HCT116 (cell line): ENCODE data around the gene TFF1. TPM values are rescaled to one million over a fixed set of nuclear protein-coding genes. Genes with fewer than 3 reads are reported as not detected.

Experiments
- ATAC-seq: fragments of 200-7000 bp; cut with Tn5 transposase; 2 replicates; pipeline ENCODE4 v1.9.1; 2020; ENCODE audit warnings: mild to moderate bottlenecking, moderate library complexity
- BruUV-seq: library from RNA; stranded (reverse); fragments of 400-500 nt; replicated peaks from 2 replicates; lab custom pipeline; 2021; lab: Mats Ljungman, UMichigan
- CTCF ChIA-PET: fragments of 300-600 bp; sonication (Branson Sonifier 250); formaldehyde crosslinking; loops from one replicate; lab custom pipeline; 2021; ENCODE audit warnings: antibody characterized with exemption; lab: Charles Lee
- POLR2A ChIA-PET: fragments of 300-600, 350-600 bp; sonication (Branson Sonifier 250); formaldehyde crosslinking; loops from one replicate; lab custom pipeline; 2021; ENCODE audit warnings: antibody characterized with exemption; lab: Charles Lee
- RAD21 ChIA-PET, 2 experiments: fragments of 300-600 bp; sonication (Branson Sonifier 250); formaldehyde crosslinking; loops; one replicate each; lab custom pipeline; 2023; ENCODE audit warnings: low total read pairs in 2 of 2; ENCODE audit not compliant: uncharacterized antibody in 2 of 2, unreplicated experiment in 2 of 2, low non-redundant PET in 1 of 2; lab: Charles Lee
- DNase-seq: peaks from one replicate; pipeline ENCODE4 v3.0.0-alpha.2; 2010; ENCODE audit warnings: low read depth, low spot score
- H2AFZ ChIP-seq: fragments of 200-600 bp; shearing (Covaris generic), sonication (generic); 2 replicates; pipeline ENCODE4 v1.6.1; 2017; ENCODE audit warnings: low read depth, mixed run types, mixed read lengths, antibody characterized with exemption, low read length; ENCODE audit not compliant: poor library complexity, severe bottlenecking
- H3K27ac ChIP-seq: 2 replicates; pipeline ENCODE4 v1.5.1; 2012; ENCODE audit warnings: low read depth, low read length
- H3K27me3 ChIP-seq: fragments of 200-600 bp; sonication (generic); 2 replicates; pipeline ENCODE4 v1.6.1; 2016; ENCODE audit warnings: mixed run types, low read length, mixed read lengths; ENCODE audit not compliant: insufficient read depth
- H3K36me3 ChIP-seq, 2 experiments: fragments of 200-500 bp in 1 of 2; fragments of 200-600 bp in 1 of 2; sonication (Bioruptor generic) in 1 of 2; sonication (generic) in 1 of 2; 2 replicates each; pipeline versions ENCODE4 v1.5.1 to v1.6.1; 2014 to 2016; ENCODE audit warnings: low read length in 2 of 2, inconsistent platforms in 1 of 2, mixed read lengths in 1 of 2, mixed run types in 1 of 2; ENCODE audit not compliant: insufficient read depth in 2 of 2, control insufficient read depth in 1 of 2
- H3K4me1 ChIP-seq, 2 experiments: fragments of 200-600 bp in 1 of 2; sonication (generic) in 1 of 2; 2 replicates each; pipeline versions ENCODE4 v1.5.1 to v1.6.1; 2012 to 2017; ENCODE audit warnings: low read length in 2 of 2, inconsistent platforms in 1 of 2, mild to moderate bottlenecking in 1 of 2, mixed read lengths in 1 of 2, mixed run types in 1 of 2, moderate library complexity in 1 of 2; ENCODE audit not compliant: insufficient read depth in 2 of 2, control insufficient read depth in 1 of 2
- H3K4me2 ChIP-seq: fragments of 200-600 bp; sonication (generic); 2 replicates; pipeline ENCODE4 v1.6.1; 2017; ENCODE audit warnings: mixed run types, low read length, mixed read lengths
- H3K4me3 ChIP-seq, 2 experiments: fragments of 200-600 bp in 1 of 2; sonication (generic) in 1 of 2; replicated peaks in 1 of 2; 2 replicates each; pipeline ENCODE4 v1.5.1; 2011 to 2016; ENCODE audit warnings: low read length in 2 of 2, control low read depth in 1 of 2, low read depth in 1 of 2, mild to moderate bottlenecking in 1 of 2, mixed read lengths in 1 of 2, mixed run types in 1 of 2
- H3K79me2 ChIP-seq: fragments of 200-600 bp; sonication (generic); 2 replicates; pipeline ENCODE4 v1.6.1; 2017; ENCODE audit warnings: mild to moderate bottlenecking, mixed run types, low read length, moderate library complexity, mixed read lengths; ENCODE audit not compliant: insufficient read depth
- H3K9ac ChIP-seq: fragments of 200-600 bp; sonication (generic); 2 replicates; pipeline ENCODE4 v1.6.1; 2016; ENCODE audit warnings: low read length, mixed read lengths
- H3K9me2 ChIP-seq: fragments of 200-600 bp; sonication (generic), shearing (Covaris generic); 2 replicates; pipeline ENCODE4 v1.6.1; 2017; ENCODE audit warnings: mixed run types, mild to moderate bottlenecking, moderate library complexity; ENCODE audit not compliant: insufficient read depth
- H3K9me3 ChIP-seq, 2 experiments: fragments of 200-500 bp in 1 of 2; fragments of 200-600 bp in 1 of 2; sonication (Bioruptor generic) in 1 of 2; sonication (generic) in 1 of 2; 2 replicates each; pipeline ENCODE4 v1.6.1; 2014 to 2017; ENCODE audit warnings: low read length in 2 of 2, mixed read lengths in 2 of 2, inconsistent platforms in 1 of 2, low read depth in 1 of 2, mild to moderate bottlenecking in 1 of 2, mixed run types in 1 of 2, moderate library complexity in 1 of 2; ENCODE audit not compliant: control insufficient read depth in 1 of 2, insufficient read depth in 1 of 2
- H4K20me1 ChIP-seq: fragments of 200-600 bp; sonication (generic), shearing (Covaris generic); 2 replicates; pipeline ENCODE4 v1.6.1; 2017; ENCODE audit warnings: mixed run types, mild to moderate bottlenecking, moderate library complexity; ENCODE audit not compliant: insufficient read depth
- ATF3 ChIP-seq: IDR thresholded peaks from 2 replicates; pipeline ENCODE4 v1.6.1; 2012
- CBX3 ChIP-seq: IDR thresholded peaks from 2 replicates; pipeline ENCODE4 v1.6.1; 2012; ENCODE audit warnings: low read depth
- CEBPB ChIP-seq: IDR thresholded peaks from 2 replicates; pipeline ENCODE4 v1.6.1; 2012; ENCODE audit warnings: low read depth
- EGR1 ChIP-seq: IDR thresholded peaks from 2 replicates; pipeline ENCODE4 v1.6.1; 2012; ENCODE audit warnings: low read depth
- EZH2 ChIP-seq: fragments of 200-600 bp; sonication (generic); IDR thresholded peaks from 2 replicates; pipeline ENCODE4 v1.6.1; 2017; ENCODE audit warnings: antibody characterized with exemption, mixed run types
- EZH2phosphoT487 ChIP-seq: fragments of 200-600 bp; IDR thresholded peaks from 2 replicates; pipeline ENCODE4 v1.6.1; 2018; ENCODE audit warnings: antibody characterized with exemption, borderline replicate concordance
- FOSL1 ChIP-seq: IDR thresholded peaks from 2 replicates; pipeline ENCODE4 v1.6.1; 2012; ENCODE audit warnings: low read depth
- JUND ChIP-seq: IDR thresholded peaks from 2 replicates; pipeline ENCODE4 v1.6.1; 2012
- POLR2AphosphoS5 ChIP-seq: IDR thresholded peaks from 2 replicates; pipeline ENCODE4 v1.6.1; 2011; ENCODE audit warnings: mild to moderate bottlenecking, low read depth, low read length, moderate library complexity
- RAD21 ChIP-seq: IDR thresholded peaks from 2 replicates; pipeline ENCODE4 v1.6.1; 2012; ENCODE audit warnings: low read depth, mild to moderate bottlenecking
- SIN3A ChIP-seq: IDR thresholded peaks from 2 replicates; pipeline ENCODE4 v1.6.1; 2012; ENCODE audit warnings: low read depth
- SP1 ChIP-seq: IDR thresholded peaks from 2 replicates; pipeline ENCODE4 v1.6.1; 2012; ENCODE audit warnings: low read depth
- SRF ChIP-seq: IDR thresholded peaks from 2 replicates; pipeline ENCODE4 v1.6.1; 2012; ENCODE audit warnings: low read depth
- YY1 ChIP-seq: IDR thresholded peaks from 2 replicates; pipeline ENCODE4 v1.6.1; 2011; ENCODE audit warnings: low read length, low read depth, moderate library complexity, mild to moderate bottlenecking; ENCODE audit not compliant: insufficient replicate concordance; ENCODE audit errors: extremely low read depth
- ZNF274 ChIP-seq: fragments of 200-500 bp; sonication (Bioruptor generic); IDR thresholded peaks from 2 replicates; pipeline ENCODE4 v1.6.1; 2014; ENCODE audit warnings: mild to moderate bottlenecking, low read depth, low read length, inconsistent platforms
- intact Hi-C: fragments of 100-400 bp; cut with micrococcal nuclease; formaldehyde crosslinking; loops from 2 replicates; pipeline ENCODE4 v1.10.0; 2022
- total RNA-seq: library from RNA; stranded (reverse); gene quantifications from one replicate; pipeline ENCODE4 v1.2.1, GENCODE V29; 2021; ENCODE audit not compliant: unreplicated experiment
- TF ChIP-seq, protein P1 (sequence below), 3 experiments: fragments of 200-600 bp in 1 of 3; sonication (generic) in 1 of 3; IDR thresholded peaks in 2 of 3; conservative IDR thresholded peaks in 1 of 3; 2 replicates each; pipeline ENCODE4 v1.5.1; 2012 to 2017; ENCODE audit warnings: low read depth in 2 of 3, low read length in 2 of 3, antibody characterized with exemption in 1 of 3, borderline replicate concordance in 1 of 3, control low read depth in 1 of 3, mild to moderate bottlenecking in 1 of 3, mixed read lengths in 1 of 3, mixed run types in 1 of 3, moderate library complexity in 1 of 3; ENCODE audit not compliant: insufficient read depth in 1 of 3
- TF ChIP-seq, protein P2 (sequence below): IDR thresholded peaks from 2 replicates; pipeline ENCODE4 v1.6.1; 2012; ENCODE audit warnings: low read depth
- TF ChIP-seq, protein P3 (sequence below): IDR thresholded peaks from 2 replicates; pipeline ENCODE4 v1.6.1; 2012
- TF ChIP-seq, protein P4 (sequence below): IDR thresholded peaks from 2 replicates; pipeline ENCODE4 v1.6.1; 2011; ENCODE audit warnings: mild to moderate bottlenecking, low read length, moderate library complexity; ENCODE audit not compliant: insufficient replicate concordance; ENCODE audit errors: extremely low read depth

TFF1 gene
- total RNA-seq, 1 experiment from 2014 or later = 0.61 TPM

DNA sequence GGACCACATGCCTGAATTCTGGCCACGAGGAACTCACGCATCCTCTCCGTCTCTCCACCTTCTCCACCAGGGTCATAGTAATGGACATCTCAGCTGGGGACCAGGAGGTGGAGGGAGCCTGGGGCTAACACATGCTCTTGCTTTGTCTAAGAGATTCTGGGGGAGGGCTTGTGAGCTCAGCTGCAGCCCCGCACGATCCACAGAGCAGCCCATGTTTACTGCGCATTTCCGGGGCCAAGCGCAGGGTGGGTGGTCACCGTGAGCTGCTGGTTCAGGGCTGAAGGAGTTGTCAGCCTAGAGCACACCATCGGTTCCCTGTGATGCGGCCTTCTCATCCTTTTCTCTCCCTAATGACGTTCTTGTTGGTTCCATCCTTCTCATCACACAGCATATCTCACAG is 8.1 kb downstream of the TFF1 start:
- H2AFZ ChIP-seq = no peak overlapping the region
- H3K36me3 ChIP-seq = no peaks in the 10 kb centered on the region
- no peak for DNase-seq
- H3K4me3 ChIP-seq = no peak overlapping the region
- no peak overlapping the region for H3K4me2 ChIP-seq
- H3K9ac ChIP-seq = no peak overlapping the region
- H3K9me2 ChIP-seq = no peaks in the 10 kb centered on the region
- ChIA-PET CTCF (no interaction called here), RAD21 (no interaction called here), POLR2A (no interaction called here)
- H3K79me2 ChIP-seq = no peaks in the 10 kb centered on the region
- H3K9me3 ChIP-seq = no peaks in the 10 kb centered on the region
- H3K4me1 ChIP-seq = no peaks in the 10 kb centered on the region
- no TSS peak for BruUV-seq
- no peaks in the 10 kb centered on the region for H4K20me1 ChIP-seq
- intact Hi-C loops = no loop called here
- H3K27ac ChIP-seq = no peak overlapping the region
- TF ChIP-seq, protein P1, sequence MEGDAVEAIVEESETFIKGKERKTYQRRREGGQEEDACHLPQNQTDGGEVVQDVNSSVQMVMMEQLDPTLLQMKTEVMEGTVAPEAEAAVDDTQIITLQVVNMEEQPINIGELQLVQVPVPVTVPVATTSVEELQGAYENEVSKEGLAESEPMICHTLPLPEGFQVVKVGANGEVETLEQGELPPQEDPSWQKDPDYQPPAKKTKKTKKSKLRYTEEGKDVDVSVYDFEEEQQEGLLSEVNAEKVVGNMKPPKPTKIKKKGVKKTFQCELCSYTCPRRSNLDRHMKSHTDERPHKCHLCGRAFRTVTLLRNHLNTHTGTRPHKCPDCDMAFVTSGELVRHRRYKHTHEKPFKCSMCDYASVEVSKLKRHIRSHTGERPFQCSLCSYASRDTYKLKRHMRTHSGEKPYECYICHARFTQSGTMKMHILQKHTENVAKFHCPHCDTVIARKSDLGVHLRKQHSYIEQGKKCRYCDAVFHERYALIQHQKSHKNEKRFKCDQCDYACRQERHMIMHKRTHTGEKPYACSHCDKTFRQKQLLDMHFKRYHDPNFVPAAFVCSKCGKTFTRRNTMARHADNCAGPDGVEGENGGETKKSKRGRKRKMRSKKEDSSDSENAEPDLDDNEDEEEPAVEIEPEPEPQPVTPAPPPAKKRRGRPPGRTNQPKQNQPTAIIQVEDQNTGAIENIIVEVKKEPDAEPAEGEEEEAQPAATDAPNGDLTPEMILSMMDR (IDR thresholded peaks at IDR 0.05 in 2 of 3, conservative IDR thresholded peaks at IDR 0.05 in 1 of 3; ENCODE audit: borderline replicate concordance in 1 of 3, insufficient read depth in 1 of 3, low read depth in 2 of 3, low read length in 2 of 3) = no peak
- TF ChIP-seq, protein P2, sequence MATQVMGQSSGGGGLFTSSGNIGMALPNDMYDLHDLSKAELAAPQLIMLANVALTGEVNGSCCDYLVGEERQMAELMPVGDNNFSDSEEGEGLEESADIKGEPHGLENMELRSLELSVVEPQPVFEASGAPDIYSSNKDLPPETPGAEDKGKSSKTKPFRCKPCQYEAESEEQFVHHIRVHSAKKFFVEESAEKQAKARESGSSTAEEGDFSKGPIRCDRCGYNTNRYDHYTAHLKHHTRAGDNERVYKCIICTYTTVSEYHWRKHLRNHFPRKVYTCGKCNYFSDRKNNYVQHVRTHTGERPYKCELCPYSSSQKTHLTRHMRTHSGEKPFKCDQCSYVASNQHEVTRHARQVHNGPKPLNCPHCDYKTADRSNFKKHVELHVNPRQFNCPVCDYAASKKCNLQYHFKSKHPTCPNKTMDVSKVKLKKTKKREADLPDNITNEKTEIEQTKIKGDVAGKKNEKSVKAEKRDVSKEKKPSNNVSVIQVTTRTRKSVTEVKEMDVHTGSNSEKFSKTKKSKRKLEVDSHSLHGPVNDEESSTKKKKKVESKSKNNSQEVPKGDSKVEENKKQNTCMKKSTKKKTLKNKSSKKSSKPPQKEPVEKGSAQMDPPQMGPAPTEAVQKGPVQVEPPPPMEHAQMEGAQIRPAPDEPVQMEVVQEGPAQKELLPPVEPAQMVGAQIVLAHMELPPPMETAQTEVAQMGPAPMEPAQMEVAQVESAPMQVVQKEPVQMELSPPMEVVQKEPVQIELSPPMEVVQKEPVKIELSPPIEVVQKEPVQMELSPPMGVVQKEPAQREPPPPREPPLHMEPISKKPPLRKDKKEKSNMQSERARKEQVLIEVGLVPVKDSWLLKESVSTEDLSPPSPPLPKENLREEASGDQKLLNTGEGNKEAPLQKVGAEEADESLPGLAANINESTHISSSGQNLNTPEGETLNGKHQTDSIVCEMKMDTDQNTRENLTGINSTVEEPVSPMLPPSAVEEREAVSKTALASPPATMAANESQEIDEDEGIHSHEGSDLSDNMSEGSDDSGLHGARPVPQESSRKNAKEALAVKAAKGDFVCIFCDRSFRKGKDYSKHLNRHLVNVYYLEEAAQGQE = no peak
- TF ChIP-seq CEBPB (no peak), SIN3A (no peak), ATF3 (no peak), CBX3 (no peak), RAD21 (no peak), SRF (no peak), FOSL1 (no peak), POLR2AphosphoS5 (no peak), SP1 (no peak), YY1 (no peak), ZNF274 (no peak), EZH2 (no peak), EZH2phosphoT487 (no peak), JUND (no peak), EGR1 (no peak)
- TF ChIP-seq, protein P3, sequence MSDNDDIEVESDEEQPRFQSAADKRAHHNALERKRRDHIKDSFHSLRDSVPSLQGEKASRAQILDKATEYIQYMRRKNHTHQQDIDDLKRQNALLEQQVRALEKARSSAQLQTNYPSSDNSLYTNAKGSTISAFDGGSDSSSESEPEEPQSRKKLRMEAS = no peak
- TF ChIP-seq, protein P4, sequence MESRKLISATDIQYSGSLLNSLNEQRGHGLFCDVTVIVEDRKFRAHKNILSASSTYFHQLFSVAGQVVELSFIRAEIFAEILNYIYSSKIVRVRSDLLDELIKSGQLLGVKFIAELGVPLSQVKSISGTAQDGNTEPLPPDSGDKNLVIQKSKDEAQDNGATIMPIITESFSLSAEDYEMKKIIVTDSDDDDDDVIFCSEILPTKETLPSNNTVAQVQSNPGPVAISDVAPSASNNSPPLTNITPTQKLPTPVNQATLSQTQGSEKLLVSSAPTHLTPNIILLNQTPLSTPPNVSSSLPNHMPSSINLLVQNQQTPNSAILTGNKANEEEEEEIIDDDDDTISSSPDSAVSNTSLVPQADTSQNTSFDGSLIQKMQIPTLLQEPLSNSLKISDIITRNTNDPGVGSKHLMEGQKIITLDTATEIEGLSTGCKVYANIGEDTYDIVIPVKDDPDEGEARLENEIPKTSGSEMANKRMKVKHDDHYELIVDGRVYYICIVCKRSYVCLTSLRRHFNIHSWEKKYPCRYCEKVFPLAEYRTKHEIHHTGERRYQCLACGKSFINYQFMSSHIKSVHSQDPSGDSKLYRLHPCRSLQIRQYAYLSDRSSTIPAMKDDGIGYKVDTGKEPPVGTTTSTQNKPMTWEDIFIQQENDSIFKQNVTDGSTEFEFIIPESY = no peak
- TF ChIP-seq, all 23 proteins: peak for 0
- H3K27me3 ChIP-seq = no peaks in the 10 kb centered on the region
- ATAC-seq = no peak
